ENCODE measurements around the gene CWC25.

Gene CWC25

DNA sequence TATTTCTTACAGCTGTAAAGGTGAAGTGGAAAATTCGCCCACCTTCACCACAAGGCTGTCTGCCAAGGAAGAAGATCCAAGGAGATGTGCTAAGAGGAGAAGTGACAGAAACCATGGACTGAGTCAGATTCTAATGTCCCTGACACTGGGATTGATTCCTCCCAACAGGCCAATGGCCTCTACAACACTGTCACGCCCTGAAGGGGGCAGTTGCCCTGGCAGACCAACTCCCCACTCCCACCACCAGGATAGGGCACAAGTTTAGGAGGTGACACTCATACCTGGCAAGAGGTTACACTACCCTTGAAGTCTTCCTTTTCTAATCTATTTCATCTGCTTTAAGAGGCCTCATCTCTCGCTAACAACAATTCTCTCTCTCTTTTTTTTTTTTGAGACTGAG lies 41.9 kb downstream of the CWC25 start:
- no peak for DNase-seq

DNA sequence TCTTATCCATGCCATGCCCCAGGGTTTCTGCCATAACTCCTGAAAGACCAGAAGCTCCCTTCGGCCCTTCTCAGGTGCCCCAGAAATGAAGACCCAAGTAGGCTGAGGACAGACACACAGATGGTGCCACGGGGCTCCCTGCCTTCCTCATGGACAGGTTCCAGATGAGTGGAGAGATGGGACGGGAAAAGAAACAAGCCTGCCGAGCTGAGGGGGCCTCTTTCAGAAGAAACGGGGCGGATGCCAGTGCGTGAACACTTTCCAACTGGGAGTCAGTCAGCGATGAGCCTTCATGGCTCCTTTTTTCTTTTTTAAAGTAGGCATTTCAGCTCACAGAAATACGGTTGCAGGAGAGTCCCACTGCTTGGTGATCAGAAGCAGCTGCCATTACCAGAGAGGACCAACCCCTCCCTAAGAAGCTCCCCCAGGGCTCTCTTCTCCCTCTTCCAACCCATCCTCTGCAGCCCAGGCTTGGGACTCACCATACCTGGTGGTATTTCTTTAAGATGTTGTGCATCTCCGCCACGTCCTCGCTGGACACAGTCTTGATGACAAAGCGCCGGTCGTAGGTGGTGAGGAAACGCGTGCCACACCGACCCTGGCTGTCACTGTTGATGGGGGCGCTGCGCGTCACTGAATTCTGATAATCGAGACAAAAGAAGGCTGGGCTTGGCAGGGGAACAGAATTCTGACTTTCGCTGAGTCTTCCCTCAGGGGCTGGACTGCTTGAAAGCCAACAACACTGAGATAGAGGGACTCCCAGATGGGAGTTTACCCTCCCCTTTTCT lies 45.0 kb downstream of the CWC25 start:
- no peak for DNase-seq

DNA sequence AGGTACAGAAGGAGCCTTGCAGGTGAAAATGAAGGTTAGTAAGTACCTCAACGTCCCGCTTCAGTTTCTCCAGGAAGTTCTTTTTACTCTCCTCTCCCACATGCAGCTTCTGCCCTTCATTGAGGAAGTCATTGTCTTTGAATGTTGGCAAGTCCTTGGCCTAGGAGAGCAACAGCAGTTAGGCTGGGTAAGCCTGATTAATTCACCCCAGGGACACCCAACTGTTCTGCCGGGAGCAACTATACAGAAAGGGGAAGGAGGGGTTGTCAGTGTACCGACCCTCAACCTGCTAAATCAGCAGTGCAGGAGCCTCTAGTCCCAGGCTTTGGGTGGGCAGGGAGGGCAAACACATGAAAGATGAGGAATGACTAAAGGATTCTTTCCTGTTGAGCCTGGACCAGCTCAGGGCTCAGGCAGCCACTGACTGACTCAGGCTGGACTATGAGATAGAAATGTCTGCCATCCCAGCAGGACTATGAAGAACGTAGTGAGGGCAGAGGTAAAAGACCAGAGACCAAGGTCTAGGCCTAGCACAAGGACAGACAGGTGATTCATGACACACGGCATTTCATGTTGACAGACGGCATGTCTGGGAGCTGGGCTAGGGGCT lies 47.4 kb downstream of the CWC25 start:
- DNase-seq = no peak

DNA sequence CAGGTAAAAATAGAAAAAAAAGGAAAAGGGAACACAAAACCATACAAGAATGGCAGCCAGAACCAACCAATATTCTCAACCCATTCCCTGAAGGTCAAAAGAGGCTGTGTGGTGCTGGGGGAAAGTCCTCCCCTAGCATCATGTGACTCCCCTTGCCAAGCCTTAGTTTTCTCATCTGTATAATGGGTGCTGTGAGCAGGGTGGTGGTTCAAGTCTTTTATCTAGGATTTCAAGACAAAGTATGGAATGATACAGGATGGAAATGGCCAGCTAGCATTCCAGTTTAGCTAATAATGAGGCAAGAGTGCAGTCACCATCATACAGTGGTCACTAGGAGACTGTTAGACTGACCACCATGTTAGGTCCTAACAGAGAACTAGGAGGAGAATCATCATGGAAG lies 51.9 kb downstream of the CWC25 start:
- no peak for DNase-seq

DNA sequence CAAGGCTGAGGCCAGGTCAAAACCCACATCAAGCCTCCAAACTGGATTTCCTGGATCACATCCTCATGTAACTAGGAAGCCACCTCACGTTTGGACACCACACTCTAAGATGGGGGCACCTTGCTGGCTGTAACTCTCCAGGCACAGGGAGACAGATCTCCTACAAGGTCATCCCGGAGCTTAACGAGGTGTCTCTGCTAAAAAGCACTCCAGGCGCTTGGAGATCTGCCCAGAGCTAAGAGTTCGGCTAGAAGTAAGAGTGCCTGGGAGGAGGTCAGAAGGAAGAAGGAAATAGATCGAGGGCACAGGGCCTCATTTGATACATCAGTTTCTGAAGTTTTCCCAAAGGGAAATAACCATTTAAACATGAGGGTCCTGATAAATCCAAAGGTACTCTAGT lies 56.7 kb downstream of the CWC25 start:
- DNase-seq = no peak

DNA sequence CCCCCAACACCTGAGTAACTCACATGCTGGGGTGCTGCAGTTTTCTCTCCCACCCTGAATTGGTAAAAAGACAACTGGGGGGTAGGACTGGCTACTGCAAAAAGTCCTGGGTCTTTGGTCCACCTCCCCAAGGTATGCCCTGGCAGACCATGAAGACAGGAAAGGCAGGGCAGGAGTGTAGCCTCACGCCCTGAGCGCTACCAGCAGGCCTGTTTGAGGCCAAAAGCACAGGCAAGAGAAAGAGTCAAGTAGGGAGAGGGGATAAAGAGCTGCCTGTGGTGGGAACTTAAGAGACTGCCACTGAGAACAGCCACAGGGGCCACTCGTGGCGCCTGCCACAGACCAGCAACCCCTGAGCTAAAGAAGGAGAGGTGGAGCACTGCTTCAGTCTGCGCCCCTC lies 58.8 kb downstream of the CWC25 start:
- no peak for DNase-seq

DNA sequence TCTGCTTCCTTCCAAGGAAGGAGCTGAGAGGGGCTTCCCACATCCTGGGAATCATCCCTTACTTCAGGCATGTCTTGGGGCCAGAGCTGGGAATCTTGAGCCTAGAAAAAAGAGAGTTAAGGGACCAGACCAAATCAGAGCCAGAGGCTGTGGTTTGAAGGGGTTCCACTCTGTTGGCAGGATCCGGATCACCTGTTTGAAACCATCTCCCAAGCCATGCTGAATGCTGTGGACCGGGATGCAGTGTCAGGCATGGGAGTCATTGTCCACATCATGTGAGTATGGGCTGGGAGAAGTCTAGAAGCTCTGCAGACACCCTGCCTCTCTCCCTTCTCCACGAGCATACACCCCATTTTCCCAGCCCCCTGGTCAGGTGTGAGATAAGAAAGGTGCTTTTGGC lies 62.9 kb downstream of the CWC25 start:
- DNase-seq = no peak

DNA sequence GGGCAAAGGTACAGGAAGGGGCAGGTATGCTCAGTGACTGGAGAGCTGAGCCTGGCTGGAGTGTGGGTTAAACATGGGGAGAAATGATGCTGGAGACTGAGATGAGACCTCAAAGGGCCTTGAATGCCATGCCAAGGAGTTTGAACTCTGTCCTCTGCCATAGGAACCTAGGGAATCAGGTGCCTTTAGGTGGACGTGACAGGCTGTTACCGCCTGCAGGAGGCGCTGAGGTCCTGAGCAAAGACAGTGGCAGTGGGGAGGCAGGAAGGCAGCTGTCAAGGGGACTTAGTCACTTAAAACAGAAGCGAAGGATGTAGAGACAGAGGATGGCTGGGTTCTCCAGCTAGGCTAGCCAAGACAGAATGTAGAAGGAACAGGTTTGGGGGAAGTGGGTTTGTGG lies 63.5 kb downstream of the CWC25 start:
- no peak for DNase-seq

DNA sequence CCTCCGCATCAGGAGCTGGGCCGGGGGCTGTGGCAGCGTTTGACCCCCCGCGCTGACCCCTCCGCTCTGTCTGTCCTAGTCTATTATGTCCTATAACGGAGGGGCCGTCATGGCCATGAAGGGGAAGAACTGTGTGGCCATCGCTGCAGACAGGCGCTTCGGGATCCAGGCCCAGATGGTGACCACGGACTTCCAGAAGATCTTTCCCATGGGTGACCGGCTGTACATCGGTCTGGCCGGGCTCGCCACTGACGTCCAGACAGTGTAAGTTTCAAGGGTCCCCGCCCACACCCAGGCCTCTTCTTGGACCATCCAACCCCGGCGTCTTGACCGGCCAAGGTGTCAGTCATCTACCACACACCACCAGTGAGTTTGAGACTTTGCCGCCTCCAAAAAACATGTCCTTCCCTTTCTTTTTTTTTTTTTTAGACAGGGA lies 72.0 kb downstream of the CWC25 start:
- no peak for DNase-seq

DNA sequence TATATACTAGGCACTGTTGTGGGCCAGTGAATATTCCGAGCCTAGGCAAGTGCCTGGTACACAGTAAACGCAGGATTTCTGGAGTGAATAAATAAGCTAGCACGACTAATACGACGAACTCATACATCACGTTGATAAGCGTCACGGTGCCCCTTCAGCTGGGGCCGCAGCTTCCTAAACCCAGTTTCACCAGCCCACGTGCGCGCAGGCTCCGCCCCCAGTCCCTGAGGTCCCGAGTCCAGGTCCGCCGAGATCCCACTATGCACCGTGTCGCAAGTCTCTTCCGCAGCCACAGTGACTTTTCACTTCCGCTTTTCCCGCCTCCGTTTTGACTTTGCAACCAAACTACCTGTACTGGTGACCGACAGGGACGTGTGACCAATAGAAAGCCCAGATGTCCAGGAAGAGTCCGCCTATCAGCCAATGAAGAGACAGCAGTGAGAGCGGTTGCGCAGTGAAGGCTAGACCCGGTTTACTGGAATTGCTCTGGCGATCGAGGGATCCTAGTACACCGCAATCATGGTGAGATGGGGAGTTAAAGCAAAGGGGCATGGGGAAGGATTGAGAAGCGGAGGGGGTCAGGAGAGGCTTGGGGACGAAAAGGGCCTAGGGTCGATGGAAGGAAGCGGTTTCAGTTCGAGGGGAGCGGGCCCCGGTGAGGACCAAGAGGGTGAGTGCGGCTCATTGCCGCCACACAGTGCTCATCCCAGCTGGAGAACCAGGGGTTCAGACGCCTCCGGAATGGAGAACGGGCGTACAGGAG lies 72.6 kb downstream of the CWC25 start, which contains the start of gene PSMB3:
Gene PSMB3 (plus strand): TSS at position 434 of the 763 bp plus-strand sequence. CDS start 86 bp downstream, at position 520.
- DNase-seq = peak; percentile 100

DNA sequence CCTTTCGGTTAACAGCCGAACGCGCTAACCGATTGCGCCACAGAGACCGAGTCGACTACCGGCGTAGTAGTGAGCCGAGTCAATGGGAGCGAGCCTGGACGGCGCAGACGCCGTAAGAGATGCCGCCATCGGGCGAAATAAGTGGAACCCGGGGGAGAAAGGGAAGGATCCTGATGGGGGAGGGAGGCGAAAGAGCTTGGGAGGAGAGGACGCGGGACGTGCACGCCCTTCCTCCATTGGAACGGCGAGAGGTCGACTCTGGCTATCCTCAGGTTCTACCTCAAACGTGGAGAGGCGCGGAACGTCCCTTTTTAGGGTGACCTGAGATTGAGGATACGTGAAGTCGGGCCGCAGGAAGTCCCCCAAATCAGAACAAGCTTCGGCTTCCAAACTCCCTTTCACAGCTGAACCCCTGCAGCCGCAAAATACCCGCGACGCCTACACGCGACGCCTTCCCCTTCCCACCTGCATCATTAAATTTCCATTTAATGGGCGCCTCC lies 73.3 kb downstream of the CWC25 start:
- peak; percentile 77 for DNase-seq

DNA sequence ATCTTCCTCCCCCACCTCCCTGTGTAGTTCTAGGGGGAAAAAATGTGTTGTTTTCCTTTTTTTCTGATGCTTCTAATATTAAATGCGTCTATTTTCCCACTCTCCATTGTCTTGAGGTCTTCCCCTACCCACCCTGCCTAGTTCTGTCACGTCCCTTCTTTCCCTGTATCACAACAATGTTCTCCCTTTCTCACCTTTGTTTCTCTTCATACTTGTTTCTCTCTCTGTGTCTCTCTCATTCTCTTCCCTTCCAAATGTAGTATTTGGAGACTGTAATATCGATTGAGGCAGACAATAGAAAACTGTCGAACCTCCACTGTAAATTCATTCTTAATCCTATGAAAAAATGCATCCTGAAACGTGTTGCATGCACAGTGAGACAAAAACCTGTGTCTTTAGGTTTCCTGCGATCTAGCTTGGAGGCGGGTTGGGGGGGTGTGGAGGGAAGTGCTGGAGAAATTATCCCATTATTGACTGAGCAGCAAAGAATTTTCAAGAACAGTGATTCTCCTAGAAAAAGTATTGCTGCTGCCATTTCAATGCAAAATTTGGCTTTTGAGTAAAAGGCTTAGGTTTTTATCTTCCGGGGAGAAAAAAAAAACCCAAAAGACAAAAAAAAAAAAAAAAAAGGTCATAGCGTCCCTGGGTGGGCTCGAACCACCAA lies 73.8 kb downstream of the CWC25 start:
- DNase-seq = peak; percentile 77
